NCI-H524 treated with DMSO at 0.1 percent for 48 hours (cell line): Measurements from ENCODE around the gene EPN1.
"Not testable (repeated sequence)": the region's sequence is repeated elsewhere in the genome, so short reads cannot be mapped to it uniquely, and the experiment has no call there.

Source experiments
- DNase-seq: peaks from one replicate; lab custom pipeline; 2025; lab: John Stamatoyannopoulos, UW

Gene EPN1

GRCh38 chr19:55720214-55720746 lies 45.3 kb downstream of the EPN1 start:
- no peak for DNase-seq

- DNase-seq, result no peak
Measured at GRCh38 chr19:55720801-55721200, 45.8 kb downstream of the EPN1 start.

GRCh38 chr19:55723491-55723890 lies 48.5 kb downstream of the EPN1 start:
- no peak for DNase-seq

- not testable (repeated sequence) for DNase-seq
Measured at GRCh38 chr19:55730378-55730777, 55.4 kb downstream of the EPN1 start.

GRCh38 chr19:55738302-55738701 lies 63.3 kb downstream of the EPN1 start, which contains the start of gene NLRP9:
Gene NLRP9 (minus strand): TSS chr19:55738402. CDS start chr19:55738374, 28 bp downstream.
- DNase-seq, result no peak

- DNase-seq, result no peak
Measured at GRCh38 chr19:55750715-55751114, 75.7 kb downstream of the EPN1 start.

- DNase-seq, result no peak
Measured at GRCh38 chr19:55753401-55753800, 78.4 kb downstream of the EPN1 start.

- DNase-seq, result not testable (repeated sequence)
Measured at GRCh38 chr19:55756808-55757207, 81.8 kb downstream of the EPN1 start.

- DNase-seq, result not testable (repeated sequence)
Measured at GRCh38 chr19:55758797-55759196, 83.8 kb downstream of the EPN1 start, which contains the start of gene RFPL4A. Gene RFPL4A (plus strand): TSS chr19:55759097. CDS start chr19:55761801, 2,704 bp downstream.
